GM18861 (cell line): ENCODE data around the gene HSD17B3.
"Not testable (repeated sequence)": the region's sequence is repeated elsewhere in the genome, so short reads cannot be mapped to it uniquely, and the experiment has no call there.

Source experiments
- ATAC-seq: cut with Tn5 transposase; IDR thresholded peaks from one replicate; pipeline ENCODE4 v1.9.1; 2021; ENCODE audit not compliant: unreplicated experiment

The HSD17B3 gene

GRCh38 chr9:96302021-96302420 is at the start of gene HSD17B3:
TSS of gene HSD17B3 (minus strand) at chr9:96302176. CDS start at chr9:96302104, 72 bp downstream.
- ATAC-seq, result no peak

DNA sequence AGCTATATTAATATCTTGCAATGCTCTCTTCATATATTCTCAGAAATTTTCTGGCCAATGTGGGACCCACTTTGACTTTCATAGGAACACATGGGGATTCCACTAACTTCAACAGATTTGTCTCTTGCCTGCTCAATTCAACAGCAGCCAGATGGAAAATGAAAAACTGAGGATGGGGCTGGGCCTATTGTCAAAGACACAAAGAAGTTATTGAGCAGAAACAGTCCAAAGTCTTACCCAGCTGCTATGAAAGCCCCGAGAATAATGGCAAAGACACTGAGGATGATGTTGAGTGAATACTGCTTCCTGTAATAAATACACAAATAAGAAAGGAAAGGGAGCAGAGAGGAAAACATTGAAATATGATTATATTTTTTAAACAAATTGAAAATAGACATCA is 48.9 kb upstream of the HSD17B3 start:
- no peak for ATAC-seq

- ATAC-seq, result no peak
Observed at GRCh38 chr9:96348261-96348660, 46.3 kb upstream of the HSD17B3 start.

DNA sequence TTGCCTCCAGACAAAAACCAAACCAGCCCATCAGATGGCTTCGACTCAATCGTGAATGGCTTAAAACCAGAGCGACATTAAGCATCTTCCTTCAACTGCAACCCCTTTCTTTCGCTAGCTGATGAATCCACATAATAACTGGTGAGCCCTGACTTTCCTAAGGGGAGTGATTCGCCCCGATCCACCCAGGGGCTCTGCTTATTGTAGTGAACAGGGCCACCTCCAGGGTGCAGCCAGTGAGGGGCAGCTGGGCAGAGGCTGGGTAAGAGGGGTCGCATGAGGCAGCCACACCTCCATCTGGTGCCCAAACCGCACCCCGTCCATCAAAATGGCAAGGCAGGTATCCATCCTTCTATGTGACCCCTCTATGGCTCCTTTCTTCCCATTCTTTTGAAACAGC is 43.6 kb upstream of the HSD17B3 start:
- ATAC-seq, result no peak

- no peak for ATAC-seq
Observed at GRCh38 chr9:96344458-96345180, 42.6 kb upstream of the HSD17B3 start.

DNA sequence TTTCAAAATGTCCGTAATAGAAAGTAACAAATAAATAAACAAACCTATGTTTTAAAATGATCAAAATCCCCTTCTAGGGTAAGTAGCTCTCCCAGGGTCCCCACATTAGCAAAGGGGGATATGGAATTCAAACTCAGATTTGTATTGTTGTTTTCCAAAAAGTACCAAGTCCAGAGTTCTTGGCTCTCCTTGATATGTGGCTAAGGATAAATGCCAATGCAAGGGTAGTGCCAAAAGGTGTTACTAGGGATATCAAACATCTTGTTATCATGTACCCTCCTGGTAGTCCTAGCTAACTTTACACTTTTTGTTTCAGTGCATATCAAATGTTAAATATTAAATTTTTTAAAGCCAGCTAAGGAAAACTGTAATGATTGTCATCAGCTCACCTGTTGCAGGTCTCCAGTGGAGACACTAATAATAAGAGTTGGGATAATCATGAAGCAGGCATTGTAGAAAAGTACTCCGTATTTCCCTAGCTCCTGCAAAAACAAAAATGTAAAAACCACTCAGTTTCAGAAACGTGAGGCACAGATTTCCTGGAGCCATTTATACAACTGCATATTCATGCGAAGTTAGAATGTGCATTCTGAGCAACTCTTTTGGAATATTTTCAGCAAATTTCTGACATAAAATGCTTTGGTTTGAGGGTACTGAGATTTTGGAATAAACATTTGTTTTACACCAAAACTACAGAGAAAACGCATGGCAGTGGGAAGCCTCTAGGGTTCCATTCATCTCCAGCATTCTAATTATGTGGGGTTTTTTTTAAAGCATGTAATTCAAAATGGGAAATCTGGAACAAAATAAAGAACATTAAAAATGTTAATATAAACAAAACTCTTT is 41.8 kb upstream of the HSD17B3 start:
- no peak for ATAC-seq

DNA sequence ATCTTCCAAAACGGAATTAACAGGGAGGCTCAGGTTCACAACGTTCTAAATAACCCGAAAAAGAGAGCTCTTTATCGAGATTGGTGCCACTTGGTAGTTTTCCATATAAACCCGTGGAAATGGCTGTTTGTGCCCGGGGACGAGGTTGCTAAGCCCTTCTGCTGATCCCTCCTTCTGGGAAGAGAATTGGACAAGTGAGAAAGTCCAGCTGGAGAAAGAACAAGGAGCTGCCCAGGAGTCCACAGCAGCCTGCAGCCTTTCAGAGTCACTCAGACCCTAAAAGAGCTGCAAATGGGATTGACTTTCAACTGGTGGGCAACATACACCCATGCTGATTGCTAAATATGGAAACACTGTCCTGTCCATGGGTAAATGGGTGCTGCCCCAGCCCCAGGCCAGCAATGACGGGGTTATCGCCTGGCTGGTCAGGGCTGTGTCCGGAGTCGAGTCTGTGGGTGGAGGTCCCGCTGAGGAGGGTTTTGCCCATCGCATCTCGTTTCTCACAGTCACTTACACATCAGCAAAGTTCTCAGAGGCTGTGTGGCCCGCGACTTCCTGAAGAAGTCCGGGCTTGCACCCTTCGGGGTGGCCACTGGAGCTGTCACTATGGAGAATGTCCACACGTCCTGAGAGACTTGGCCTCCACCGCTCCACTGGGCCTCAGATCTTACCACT is 40.7 kb upstream of the HSD17B3 start:
- ATAC-seq, result no peak

GRCh38 chr9:96340707-96341106 is 38.7 kb upstream of the HSD17B3 start:
- no peak for ATAC-seq

DNA sequence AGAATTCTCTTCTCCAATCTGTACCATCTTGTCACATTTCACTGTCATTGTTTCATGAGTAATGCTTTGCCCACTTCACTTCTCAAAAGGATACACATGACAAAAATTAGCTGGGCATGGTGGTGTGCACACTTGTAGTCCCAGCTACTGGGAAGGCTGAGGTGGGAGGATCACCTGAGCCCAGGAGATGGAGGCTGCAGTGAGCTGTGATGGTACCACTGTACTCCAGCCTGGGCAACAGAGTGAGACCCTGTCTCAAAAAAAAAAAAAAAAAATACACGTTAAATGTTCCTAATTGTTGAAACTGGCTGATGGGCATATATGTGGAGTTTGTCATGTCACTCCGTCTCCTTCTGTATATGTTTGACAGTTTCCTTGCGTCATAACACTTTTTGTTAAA is 36.3 kb upstream of the HSD17B3 start:
- no peak for ATAC-seq

GRCh38 chr9:96333958-96334357 is 32.0 kb upstream of the HSD17B3 start:
- ATAC-seq, result no peak

DNA sequence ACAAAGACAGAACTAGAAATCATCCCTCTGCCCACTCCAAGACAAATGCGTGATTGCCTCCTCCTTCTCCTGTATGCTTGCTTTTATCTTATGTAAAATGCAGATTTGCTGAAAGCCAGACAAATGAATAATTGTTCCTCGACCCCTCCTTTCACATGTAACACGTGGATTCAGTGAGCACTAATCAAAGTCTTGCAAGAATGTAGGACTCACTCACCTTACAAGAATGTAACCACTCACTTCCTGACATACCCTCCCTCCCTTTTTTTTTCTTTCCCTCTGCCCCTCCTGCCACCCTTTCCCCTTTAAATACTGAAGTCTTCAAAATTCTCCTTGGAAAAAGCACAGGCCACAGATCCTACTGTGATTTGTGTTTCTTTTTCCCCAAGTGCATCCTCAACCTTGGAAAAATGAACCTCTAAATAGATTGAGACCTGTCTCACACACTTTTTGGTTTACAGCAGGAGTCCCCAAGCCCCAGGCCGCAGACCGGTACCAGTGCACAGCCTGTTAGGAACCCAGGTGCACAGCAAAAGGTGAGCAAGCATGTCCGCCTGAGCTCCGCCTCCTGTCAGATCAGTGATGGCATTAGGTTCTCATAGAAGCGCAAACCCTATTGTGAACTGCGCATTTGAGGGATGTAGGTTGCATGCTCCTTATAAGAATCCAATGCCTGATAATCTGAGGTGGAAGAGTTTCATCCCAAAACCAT is 29.4 kb upstream of the HSD17B3 start:
- no peak for ATAC-seq

GRCh38 chr9:96327694-96328352 is 25.8 kb upstream of the HSD17B3 start:
- ATAC-seq, result no peak

GRCh38 chr9:96323169-96323568 is 21.2 kb upstream of the HSD17B3 start:
- ATAC-seq, result no peak

DNA sequence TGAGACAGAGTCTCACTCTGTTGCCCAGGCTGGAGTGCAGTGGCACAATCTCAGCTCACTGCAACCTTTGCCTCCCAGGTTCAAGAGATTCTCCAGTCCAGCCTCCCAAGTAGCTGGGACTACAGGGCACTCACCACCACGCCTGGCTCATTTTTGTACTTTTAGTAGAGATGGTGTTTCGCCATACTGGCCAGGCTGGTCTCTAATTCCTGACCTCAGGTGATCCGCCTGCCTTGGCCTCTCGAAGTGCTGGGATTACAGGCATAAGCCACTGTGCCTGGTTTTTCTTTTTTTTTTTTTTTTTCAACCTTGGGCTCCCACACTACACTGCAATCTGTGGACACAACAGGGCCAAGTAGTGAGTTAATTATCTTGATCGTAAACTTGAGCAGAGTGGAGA is 20.8 kb upstream of the HSD17B3 start:
- not testable (repeated sequence) for ATAC-seq

GRCh38 chr9:96322210-96322609 is 20.2 kb upstream of the HSD17B3 start:
- ATAC-seq, result not testable (repeated sequence)

DNA sequence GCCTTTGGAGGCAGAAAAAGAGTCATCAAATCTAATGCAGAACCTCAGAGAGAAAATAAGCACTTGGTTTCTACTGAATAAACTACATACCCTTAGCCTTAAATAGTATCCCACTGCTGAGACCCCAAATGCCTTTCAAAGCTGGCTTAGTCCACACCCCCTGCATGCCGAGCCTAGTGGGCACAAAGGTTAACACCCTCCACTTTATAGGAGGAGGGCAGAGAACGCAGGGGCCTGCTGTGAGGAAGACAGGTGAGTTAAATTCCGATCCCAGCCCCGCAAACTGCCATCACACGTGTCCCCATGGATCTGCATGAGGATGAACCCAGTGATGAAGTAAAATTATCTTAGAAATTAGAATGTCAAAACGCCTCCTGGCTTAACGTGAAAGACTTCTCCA is 19.5 kb upstream of the HSD17B3 start:
- ATAC-seq, result no peak

DNA sequence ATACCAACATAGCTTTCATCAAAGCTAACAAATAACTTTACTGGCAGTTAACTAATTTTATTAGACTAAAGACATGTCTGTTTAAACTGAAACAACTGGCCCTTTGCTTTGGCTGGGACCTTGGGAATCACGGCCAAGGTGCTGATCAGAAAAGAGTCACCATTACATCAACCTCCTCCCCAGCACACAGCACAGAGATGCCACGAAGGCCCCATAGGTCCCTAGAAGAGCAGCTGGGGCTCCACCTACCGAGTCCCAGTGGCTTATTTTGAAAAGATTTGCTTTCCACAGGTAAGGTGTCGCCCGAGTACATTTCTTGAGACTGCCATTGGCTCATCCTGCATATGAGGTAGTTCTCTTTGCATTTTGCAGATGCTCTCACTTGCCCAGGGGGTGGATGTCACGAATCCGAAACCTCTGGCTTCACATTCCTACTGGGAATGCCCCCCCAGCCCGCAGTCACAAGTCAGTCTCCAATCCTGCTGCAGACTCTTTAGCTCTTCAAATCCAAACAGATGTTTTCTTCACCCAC is 18.8 kb upstream of the HSD17B3 start:
- no peak for ATAC-seq

DNA sequence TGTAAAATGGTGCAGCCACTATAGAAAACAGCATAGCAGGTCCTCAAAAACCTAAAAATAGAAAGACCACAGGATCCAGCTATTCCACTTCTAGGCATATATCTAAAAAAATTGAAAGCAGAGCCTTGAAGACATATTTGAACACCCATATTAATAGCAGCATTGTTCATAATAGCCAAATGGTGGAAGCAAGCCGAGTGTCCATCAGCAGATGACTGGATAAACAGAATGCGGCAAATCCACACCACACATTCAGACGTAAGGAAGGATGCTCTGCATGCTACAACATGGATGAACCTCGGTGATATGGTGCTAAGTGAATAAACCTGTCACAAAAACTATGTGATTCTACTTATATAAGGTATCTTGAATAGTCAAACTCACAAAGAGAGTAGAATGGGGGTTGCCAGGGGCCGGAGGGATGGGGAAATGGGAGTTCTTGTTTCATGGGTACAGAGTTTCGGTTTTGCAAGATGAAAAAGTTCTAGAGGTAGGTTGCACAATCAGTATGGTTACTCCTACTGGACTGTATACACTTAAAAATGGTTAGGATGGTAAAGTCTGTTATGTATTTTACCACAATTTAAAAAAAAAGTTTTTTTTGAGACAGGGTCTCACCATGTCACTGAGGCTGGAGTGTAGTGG is 17.1 kb upstream of the HSD17B3 start:
- ATAC-seq, result no peak

- no peak for ATAC-seq
Observed at GRCh38 chr9:96317335-96317980, 15.5 kb upstream of the HSD17B3 start.
